Measurements from ENCODE around the gene RNF215. TPM values are rescaled to one million over a fixed set of nuclear protein-coding genes. Genes with fewer than 3 reads are reported as not detected.
A peak's percentile ranks its signal among the peaks of the same experiment; 100 is the strongest.
"Not testable (repeated sequence)": the region's sequence is repeated elsewhere in the genome, so short reads cannot be mapped to it uniquely, and the experiment has no call there.

The RNF215 gene
- polyA plus RNA-seq, 3 donors from 2014 or later, result 0.38 to 1.1 (median 0.56) TPM

DNA sequence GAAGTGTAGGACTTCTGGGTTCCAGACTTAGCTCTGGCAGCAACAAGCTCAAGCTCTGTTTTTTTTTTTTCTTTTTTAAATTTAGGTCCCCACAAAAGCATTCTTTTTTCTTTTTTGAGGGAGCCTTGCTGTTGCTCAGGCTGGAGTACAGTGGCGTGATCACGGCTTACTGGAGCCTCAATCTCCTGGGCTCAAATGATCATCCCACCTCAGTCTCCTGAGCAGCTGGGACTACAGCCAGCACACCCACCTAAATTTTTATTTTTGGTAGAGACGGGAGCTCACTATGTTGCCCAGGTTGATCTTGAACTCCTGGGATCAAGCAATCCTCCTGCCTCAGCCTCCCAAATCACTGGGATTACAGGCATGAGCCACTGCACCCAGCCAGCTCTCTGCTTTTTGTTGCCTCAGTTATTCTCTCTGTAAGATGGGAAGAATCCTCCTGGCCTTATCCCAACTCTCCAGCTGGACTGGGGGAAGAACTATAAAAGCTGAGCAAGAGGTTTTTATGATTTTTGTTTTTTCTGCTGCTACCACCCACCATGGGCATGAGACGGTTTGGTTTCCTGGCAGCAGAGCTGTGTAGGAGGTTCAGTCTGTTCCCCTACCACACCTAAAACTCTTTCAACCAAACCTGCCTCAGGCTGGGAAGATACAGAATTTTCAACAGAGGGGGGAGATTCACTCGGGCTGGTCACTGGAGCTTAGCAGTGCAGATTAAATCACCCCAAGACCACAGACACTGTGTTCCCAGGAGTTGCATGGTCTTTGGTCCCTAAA is 26.7 kb upstream of the RNF215 start:
- Mint-ChIP-seq H3K27me3 (ENCODE audit: low read depth in 3 of 3) (peaks cover 0 to 3% (median 0%) of the 10 kb centered on the region in 3 donors), H3K27ac (no peak overlapping the region), H3K4me3 (no peak overlapping the region), H3K9me3 (no peaks in the 10 kb centered on the region), H3K4me1 (no peaks in the 10 kb centered on the region), H3K36me3 (peaks cover 0 to 20% (median 13%) of the 10 kb centered on the region in 3 donors)
- no peak for DNase-seq

DNA sequence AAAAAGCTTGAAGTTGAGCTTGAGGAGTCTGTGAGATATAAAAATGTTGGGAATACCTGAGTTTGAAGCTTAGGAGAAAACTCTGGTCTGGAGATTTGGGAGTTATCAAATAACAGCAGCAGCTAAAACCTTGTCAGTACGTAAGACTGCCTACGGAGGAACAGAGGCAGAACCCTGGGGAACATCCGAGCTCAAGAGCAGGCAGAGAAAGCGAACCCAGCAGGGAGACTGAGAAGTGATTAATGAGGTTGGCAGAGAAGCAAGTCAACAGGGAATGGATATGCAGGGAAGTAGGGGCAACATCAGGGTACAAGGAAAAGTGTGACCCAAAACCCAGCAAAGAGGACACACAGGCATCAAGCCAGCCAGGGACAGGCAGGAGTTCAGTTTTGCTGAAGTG is 25.8 kb upstream of the RNF215 start:
- Mint-ChIP-seq H3K9me3 (no peaks in the 10 kb centered on the region), H3K27me3 (ENCODE audit: low read depth in 3 of 3) (peaks cover 0 to 3% (median 0%) of the 10 kb centered on the region in 3 donors), H3K4me3 (no peak overlapping the region), H3K4me1 (no peaks in the 10 kb centered on the region), H3K27ac (peak overlapping the region in 1 of 6 donors; percentile 51), H3K36me3 (peaks cover 0 to 20% (median 13%) of the 10 kb centered on the region in 3 donors)
- DNase-seq, result no peak

DNA sequence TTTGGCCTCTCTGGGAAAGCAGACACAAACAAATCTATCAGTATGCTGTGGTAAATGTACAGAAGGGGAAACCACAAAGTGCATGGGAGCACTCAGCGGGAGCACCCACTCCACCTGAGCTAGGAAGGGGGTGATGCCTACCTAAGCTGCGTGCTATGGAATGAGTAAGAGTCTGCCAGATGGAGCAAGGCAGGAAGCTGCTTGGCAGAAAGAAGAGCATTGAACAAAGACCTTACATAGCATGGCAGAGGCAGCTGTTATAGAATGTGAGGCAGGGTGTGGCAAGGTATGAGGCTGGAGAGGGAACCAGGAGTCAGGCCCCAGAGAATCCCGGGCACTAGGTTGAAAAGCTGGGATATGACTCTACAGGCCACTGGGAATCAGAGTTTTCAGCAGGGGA is 24.6 kb upstream of the RNF215 start:
- Mint-ChIP-seq H3K4me3 (no peak overlapping the region), H3K4me1 (no peaks in the 10 kb centered on the region), H3K27ac (peak overlapping the region in 1 of 6 donors; percentile 2), H3K27me3 (ENCODE audit: low read depth in 3 of 3) (peaks cover 0 to 3% (median 0%) of the 10 kb centered on the region in 3 donors), H3K36me3 (peaks cover 0 to 16% (median 13%) of the 10 kb centered on the region in 3 donors), H3K9me3 (no peaks in the 10 kb centered on the region)
- no peak for DNase-seq

DNA sequence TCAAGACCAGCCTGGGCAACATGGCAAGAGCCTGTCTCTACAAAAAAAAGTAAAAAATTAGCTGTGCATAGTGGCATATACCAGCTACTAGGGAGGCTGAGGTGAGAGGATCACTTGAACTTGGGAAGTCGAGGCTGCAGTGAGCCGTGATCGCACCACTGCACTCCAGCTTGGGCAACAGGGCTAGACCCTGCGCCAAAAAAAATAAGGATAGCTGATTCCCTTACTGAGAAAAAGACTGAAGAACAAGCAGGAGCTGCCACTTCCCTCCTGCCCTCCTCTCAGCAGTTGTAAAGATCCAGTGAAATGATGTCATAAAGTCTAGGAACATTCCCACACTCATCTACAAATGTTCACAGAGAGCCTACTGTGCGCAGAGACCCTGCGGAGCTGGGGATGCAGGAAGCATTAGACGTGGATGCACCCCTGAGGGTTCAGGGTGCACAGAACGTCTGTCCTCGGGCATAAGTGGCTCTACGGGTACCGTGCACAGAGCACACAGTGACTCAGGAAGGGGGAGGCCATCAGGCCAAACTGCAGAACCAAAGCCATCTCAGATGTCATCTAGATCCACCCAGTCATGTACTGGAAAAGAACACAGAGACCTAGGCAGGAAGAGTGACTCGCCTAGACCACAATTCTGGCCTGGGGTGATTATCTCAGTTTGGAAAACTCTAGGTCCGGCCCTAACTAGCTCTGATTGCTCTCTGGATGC is 21.3 kb upstream of the RNF215 start:
- H3K36me3 Mint-ChIP-seq, result peaks cover 0 to 9% (median 4%) of the 10 kb centered on the region in 3 donors

DNA sequence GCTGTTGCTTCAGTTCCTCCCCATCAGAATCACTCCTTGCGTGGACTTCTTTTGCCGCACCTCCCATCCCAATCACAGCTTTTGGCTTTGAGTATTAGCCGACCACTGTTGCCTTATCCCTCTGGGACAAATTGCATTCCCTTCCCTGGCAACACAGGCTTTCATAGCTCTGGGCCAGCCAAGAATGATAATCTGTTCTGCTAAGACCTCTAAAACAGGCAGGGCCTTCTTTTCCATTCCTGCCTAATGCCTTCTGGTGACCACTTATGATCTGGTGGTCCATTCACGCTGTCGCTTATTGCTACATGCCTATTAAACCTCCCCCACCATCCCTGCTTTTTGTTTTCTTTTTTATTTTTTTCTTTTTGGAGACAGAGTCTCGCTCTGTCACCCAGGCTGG is 19.2 kb upstream of the RNF215 start:
- peaks cover 0 to 4% (median 0%) of the 10 kb centered on the region in 3 donors for H3K36me3 Mint-ChIP-seq
- peak overlapping the region in 1 of 6 donors; percentile 16 for H3K27ac Mint-ChIP-seq

More for the DNA sequence above, 21.3 kb upstream of the RNF215 start:
- no peak overlapping the region for H3K4me3 Mint-ChIP-seq
- DNase-seq, result no peak
- H3K27ac Mint-ChIP-seq, result no peak overlapping the region
- no peaks in the 10 kb centered on the region for H3K9me3 Mint-ChIP-seq
- no peaks in the 10 kb centered on the region for H3K4me1 Mint-ChIP-seq
- peaks cover 0 to under 1% (median 0%) of the 10 kb centered on the region in 3 donors for H3K27me3 Mint-ChIP-seq (ENCODE audit: low read depth in 3 of 3)

DNA sequence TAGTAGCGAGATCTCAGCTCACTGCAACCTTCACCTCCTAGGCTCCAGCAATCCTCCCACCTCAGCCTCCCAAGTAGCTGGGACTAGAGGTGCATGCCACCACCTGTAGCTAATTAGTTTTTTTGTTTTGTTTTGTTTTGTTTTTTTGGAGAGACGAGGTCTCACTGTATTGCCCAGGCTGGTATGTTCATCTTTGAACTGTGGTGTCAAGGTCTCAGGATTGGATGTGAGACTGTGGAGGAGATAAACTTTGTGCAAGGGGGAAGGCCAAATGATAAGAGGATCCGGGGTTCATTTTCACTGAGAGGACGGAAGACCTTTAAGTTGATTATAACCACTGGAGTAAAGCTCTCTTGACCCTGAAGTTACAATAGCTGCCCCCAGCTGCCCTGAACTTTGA is 18.5 kb upstream of the RNF215 start:
- Mint-ChIP-seq H3K36me3 (peaks cover 0 to 4% (median 0%) of the 10 kb centered on the region in 3 donors), H3K4me3 (no peak overlapping the region), H3K27me3 (ENCODE audit: low read depth in 3 of 3) (peaks cover 0 to 6% (median 0%) of the 10 kb centered on the region in 3 donors), H3K27ac (peak overlapping the region in 2 of 6 donors; percentile 16 to 48), H3K4me1 (no peaks in the 10 kb centered on the region), H3K9me3 (no peaks in the 10 kb centered on the region)
- no peak for DNase-seq

More for the DNA sequence above, 19.2 kb upstream of the RNF215 start:
- Mint-ChIP-seq H3K27me3 (ENCODE audit: low read depth in 3 of 3) (peaks cover 0 to 6% (median 0%) of the 10 kb centered on the region in 3 donors), H3K4me1 (no peaks in the 10 kb centered on the region), H3K9me3 (no peaks in the 10 kb centered on the region), H3K4me3 (no peak overlapping the region)
- no peak for DNase-seq

DNA sequence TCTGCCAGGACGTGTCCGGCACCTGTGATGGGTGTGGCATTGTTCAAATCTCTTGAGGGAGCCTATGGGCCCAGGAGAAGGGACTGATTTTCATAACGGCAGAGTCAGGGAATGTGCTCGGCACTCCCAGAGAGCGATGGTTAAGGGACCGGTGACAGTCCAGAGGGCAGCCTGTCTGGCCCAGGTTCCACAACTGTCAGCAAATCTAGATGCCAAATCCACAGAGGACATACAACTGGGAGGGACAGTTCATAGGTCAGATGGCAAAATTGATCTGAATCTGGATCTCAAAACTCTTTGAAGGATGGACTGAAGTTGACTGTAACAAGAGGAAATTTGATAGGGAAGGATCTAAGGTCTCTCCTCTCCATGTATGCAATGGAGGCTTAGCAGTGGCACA is 17.1 kb upstream of the RNF215 start:
- H3K27me3 Mint-ChIP-seq (ENCODE audit: low read depth in 3 of 3), result peaks cover 0 to 10% (median 4%) of the 10 kb centered on the region in 3 donors
- H3K27ac Mint-ChIP-seq, result no peak overlapping the region
- no peak for DNase-seq
- no peaks in the 10 kb centered on the region for H3K9me3 Mint-ChIP-seq
- H3K4me3 Mint-ChIP-seq, result no peak overlapping the region
- H3K36me3 Mint-ChIP-seq, result peaks cover 0 to 4% (median 0%) of the 10 kb centered on the region in 3 donors
- no peaks in the 10 kb centered on the region for H3K4me1 Mint-ChIP-seq

DNA sequence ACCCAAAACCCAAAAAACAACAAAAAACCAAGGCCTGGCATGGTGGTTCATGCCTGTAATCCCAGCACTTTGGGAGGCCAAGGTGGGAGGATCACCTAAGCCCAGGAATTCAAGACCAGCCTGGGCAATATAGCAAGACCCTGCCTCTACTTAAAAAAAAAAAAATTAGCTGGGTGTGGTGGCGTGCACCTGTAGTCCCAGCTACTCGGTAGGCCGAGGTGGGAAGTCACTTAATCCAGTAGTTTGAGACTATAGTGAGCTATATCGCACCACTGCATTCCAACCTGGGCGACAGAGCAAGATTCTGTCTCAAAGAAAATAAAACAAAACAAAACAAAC is 15.5 kb upstream of the RNF215 start:
- not testable (repeated sequence) for H3K36me3 Mint-ChIP-seq, H3K9me3 Mint-ChIP-seq, H3K27ac Mint-ChIP-seq, H3K4me3 Mint-ChIP-seq, DNase-seq
- Mint-ChIP-seq H3K4me1 (peaks cover 13 to 14% of the 10 kb centered on the region in 2 donors), H3K27me3 (ENCODE audit: low read depth in 3 of 3) (peaks cover 2 to 18% (median 15%) of the 10 kb centered on the region in 3 donors)

DNA sequence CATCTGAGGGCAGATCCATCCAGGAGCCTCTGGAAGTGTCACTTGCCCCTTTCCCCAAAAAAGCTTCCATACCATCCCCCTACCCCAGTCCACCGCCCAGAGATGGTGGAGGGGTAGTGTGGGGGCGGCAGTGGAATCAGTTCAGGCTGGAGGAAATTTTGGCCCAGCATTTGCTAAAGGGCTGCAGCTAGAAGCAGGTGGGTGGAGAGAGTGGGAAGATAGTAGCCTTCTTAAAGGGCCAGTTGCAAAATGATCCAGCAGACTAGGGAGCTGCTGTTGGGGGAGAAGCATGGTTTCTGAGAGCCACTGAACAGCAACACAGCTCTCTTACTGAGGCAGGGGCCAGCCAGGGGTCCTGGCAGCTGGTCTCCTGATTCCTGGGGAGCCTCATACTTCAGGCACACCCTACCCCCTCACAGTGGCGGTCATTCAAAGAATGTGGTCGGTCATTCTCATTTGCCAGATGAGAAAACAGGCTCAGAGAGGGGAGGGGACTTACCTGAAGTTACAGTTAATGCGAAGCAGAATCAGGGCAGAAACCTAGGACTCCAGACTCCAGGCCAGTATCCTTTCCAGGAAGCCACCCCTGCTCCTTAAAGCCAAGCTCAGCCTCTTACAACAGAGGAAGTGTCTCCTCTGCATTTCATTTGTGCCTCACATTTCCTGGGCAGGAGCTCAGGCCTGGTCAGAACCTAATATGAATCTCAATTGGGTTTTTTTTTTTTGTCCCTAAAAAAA is 15.0 kb upstream of the RNF215 start:
- peaks cover 2 to 18% (median 16%) of the 10 kb centered on the region in 3 donors for H3K27me3 Mint-ChIP-seq (ENCODE audit: low read depth in 3 of 3)
- peaks cover 16% of the 10 kb centered on the region in 2 donors for H3K4me1 Mint-ChIP-seq
- H3K36me3 Mint-ChIP-seq, result peaks cover 0 to 4% (median 0%) of the 10 kb centered on the region in 3 donors
- DNase-seq, result no peak
- no peak overlapping the region for H3K4me3 Mint-ChIP-seq
- H3K9me3 Mint-ChIP-seq, result no peaks in the 10 kb centered on the region
- H3K27ac Mint-ChIP-seq, result no peak overlapping the region

DNA sequence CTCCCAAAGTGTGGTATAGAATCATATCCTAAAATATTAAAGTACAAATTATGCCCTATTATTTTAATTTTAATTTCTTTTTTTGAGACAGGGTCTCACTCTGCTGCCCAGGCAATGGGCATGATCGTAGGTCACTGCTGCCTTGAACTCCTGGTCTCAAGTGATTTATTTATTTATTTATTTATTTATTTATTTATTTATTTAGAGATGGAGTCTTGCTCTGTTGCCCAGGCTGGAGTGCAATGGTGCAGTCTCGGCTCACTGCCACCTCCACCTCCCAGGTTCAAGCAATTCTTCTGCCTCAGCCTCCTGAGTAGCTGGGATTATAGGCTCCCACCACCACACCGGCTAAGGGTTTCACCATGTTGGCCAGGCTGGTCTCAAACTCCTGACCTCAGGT is 13.8 kb upstream of the RNF215 start:
- not testable (repeated sequence) for H3K4me3 Mint-ChIP-seq, H3K27ac Mint-ChIP-seq, DNase-seq, H3K9me3 Mint-ChIP-seq, H3K36me3 Mint-ChIP-seq
- H3K4me1 Mint-ChIP-seq, result peaks cover 17 to 20% of the 10 kb centered on the region in 2 donors
- H3K27me3 Mint-ChIP-seq (ENCODE audit: low read depth in 3 of 3), result peaks cover 6 to 25% (median 16%) of the 10 kb centered on the region in 3 donors

DNA sequence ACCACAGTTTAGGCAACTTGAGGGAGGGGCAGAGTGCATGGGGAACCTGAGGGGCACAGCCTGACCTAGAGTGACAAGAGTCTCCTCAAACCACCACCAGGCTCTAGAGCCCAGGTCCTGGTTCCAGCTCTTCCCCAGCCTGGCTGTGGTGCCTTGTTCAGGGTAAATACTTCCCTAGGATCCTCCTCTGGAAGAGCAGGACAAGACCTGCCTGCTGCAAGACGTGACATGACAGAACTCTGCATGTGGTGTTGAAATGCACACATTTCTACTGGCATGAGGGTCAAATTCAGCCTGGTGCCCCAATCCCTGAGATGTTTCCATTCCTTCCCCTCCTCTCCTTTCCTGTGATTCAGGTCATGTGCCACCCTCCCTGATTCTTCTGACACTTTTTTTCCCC is 12.9 kb upstream of the RNF215 start:
- H3K27ac Mint-ChIP-seq, result no peak overlapping the region
- no peaks in the 10 kb centered on the region for H3K9me3 Mint-ChIP-seq
- no peaks in the 10 kb centered on the region for H3K36me3 Mint-ChIP-seq
- no peak overlapping the region for H3K4me3 Mint-ChIP-seq
- DNase-seq, result no peak
- peaks cover 17 to 25% of the 10 kb centered on the region in 2 donors for H3K4me1 Mint-ChIP-seq
- H3K27me3 Mint-ChIP-seq (ENCODE audit: low read depth in 3 of 3), result peaks cover 9 to 33% (median 16%) of the 10 kb centered on the region in 3 donors

DNA sequence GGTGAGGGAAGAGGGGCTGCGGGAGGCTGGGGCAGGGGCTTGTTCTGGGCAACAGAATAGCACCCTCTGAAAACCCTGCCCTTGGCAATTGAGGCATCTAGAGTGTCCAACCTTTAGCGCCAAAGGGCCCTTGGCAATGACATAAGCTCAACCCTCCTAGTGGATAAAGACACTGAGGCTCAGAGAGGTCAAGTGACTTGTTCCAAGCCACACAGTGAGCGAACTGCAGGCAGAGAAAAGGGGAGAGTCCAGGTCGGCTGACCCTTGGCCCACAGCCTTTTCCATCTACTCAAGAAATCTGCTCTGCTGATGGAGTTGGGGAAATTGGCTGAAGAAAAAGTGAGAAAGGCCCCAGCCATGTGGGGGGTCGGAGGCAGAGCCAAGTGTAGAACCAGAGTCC is 12.5 kb upstream of the RNF215 start:
- Mint-ChIP-seq H3K27ac (no peak overlapping the region), H3K9me3 (no peaks in the 10 kb centered on the region), H3K4me3 (no peak overlapping the region), H3K4me1 (peaks cover 17 to 25% of the 10 kb centered on the region in 2 donors), H3K27me3 (ENCODE audit: low read depth in 3 of 3) (peaks cover 9 to 36% (median 16%) of the 10 kb centered on the region in 3 donors), H3K36me3 (no peaks in the 10 kb centered on the region)
- no peak for DNase-seq

DNA sequence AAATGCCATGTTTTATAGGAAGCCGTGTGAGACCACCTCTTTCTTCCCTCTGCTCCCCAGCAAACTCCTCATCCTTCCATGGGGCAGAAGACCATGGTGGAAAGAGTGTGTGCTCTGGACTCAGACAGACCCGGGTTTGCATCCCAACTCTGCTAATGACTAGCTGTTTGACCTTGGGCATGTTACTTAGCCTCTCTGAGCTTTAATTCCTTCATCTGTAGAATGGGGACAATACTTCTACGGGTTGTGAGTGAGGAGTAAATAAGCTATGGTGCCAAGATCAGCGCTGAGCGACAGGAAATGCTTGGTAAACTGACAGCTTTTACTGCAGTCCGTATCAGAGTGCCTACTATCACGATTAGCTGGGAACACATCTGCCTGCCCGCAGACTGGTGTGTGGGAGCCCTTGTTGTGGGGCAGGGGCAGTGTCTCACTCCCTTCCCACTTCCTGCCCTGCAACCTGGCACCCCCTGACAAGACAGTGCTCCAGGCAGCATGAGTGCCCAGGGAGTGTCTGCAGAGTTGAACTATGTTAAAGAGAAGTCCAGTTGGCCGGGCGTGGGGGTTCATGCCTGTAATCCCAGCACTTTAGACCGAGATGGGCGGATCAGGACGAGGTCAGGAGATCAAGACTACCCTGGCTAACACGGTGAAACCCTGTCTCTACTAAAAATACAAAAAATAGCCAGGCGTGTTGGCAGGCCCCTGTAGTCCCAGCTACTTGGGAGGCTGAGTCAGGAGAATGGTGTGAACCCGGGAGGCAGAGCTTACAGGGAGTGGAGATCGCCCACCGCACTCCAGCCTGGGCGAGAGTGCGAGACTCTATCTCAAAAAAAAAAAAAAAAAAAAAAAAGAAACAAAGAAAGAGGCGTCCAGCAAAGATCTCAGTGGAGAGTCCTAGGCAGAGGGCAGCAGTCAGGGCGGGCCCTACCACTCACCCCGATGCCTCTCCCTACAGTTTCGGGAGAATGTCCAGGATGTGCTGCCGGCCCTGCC is 11.8 kb upstream of the RNF215 start:
- Mint-ChIP-seq H3K4me1 (peaks cover 17 to 25% of the 10 kb centered on the region in 2 donors), H3K9me3 (no peaks in the 10 kb centered on the region), H3K4me3 (peak overlapping the region in 1 of 5 donors; percentile 27), H3K36me3 (no peaks in the 10 kb centered on the region), H3K27me3 (ENCODE audit: low read depth in 3 of 3) (peaks cover 9 to 38% (median 16%) of the 10 kb centered on the region in 3 donors), H3K27ac (no peak overlapping the region)
- no peak for DNase-seq

Measured in immature natural killer cell (primary cell).